ENCODE results near the gene PHF3.

The PHF3 gene

DNA sequence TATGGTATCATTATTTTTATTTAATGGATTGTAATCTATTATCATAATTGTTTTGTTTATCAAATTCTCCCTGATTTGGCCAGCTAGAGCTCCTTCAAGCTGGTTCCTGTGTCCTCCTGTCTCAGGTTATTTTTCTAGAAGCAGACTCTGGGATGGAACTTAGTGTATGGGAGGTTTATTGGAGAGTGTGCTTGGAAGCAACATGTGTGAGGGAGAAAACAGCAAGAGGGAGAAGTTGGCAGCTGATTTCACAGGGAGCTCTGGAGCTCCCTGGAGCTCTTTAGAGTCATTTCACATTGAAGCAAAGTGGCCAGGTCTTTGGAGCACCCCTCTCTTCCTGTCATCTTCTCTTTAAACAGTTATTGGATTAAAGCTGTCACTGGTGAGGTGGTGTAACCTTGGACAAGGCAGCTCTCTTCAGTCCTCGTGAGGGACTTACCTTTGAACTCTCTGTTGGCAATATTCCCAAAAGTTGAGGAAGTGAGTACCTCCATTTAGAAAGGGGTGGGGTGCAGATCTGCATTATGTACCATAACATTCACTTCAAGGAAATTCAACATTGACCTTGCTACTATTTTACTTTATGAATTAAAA lies 103.6 kb downstream of the PHF3 start:
- no peaks in the 10 kb centered on the region for H3F3A ChIP-seq (ENCODE audit: control insufficient read depth, insufficient read depth)
- H4K20me1 ChIP-seq (ENCODE audit: control insufficient read depth, insufficient read depth, low read depth, low read length), result no peaks in the 10 kb centered on the region
- no peak overlapping the region for H3K4me3 ChIP-seq (ENCODE audit: low read length)
- no peak overlapping the region for H3K4me2 ChIP-seq (ENCODE audit: low read length)
- no peaks in the 10 kb centered on the region for H3K4me1 ChIP-seq (ENCODE audit: control insufficient read depth, low read length)
- no peaks in the 10 kb centered on the region for H3K36me3 ChIP-seq (ENCODE audit: control insufficient read depth, low read length)
- no peaks in the 10 kb centered on the region for H3K27me3 ChIP-seq (ENCODE audit: control insufficient read depth, low read length)
- H3K9me2 ChIP-seq (replicated peaks; ENCODE audit: control insufficient read depth, low read length), result no peaks in the 10 kb centered on the region
- TF ChIP-seq EZH2phosphoT487 (IDR thresholded peaks at IDR 0.05; ENCODE audit: borderline replicate concordance, low read length), result no peak
- TF ChIP-seq, protein P1, sequence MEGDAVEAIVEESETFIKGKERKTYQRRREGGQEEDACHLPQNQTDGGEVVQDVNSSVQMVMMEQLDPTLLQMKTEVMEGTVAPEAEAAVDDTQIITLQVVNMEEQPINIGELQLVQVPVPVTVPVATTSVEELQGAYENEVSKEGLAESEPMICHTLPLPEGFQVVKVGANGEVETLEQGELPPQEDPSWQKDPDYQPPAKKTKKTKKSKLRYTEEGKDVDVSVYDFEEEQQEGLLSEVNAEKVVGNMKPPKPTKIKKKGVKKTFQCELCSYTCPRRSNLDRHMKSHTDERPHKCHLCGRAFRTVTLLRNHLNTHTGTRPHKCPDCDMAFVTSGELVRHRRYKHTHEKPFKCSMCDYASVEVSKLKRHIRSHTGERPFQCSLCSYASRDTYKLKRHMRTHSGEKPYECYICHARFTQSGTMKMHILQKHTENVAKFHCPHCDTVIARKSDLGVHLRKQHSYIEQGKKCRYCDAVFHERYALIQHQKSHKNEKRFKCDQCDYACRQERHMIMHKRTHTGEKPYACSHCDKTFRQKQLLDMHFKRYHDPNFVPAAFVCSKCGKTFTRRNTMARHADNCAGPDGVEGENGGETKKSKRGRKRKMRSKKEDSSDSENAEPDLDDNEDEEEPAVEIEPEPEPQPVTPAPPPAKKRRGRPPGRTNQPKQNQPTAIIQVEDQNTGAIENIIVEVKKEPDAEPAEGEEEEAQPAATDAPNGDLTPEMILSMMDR (IDR thresholded peaks at IDR 0.05; ENCODE audit: low read depth, low read length, poor library complexity, severe bottlenecking), result no peak
- H3K27ac ChIP-seq (ENCODE audit: low read depth, low read length), result no peak overlapping the region
- H3K79me2 ChIP-seq (ENCODE audit: control insufficient read depth, low read length), result no peaks in the 10 kb centered on the region
- peaks cover 12% of the 10 kb centered on the region; the same call in 1 of the 2 replicates for H3K9me3 ChIP-seq (ENCODE audit: control insufficient read depth, insufficient read depth, low read length)

DNA sequence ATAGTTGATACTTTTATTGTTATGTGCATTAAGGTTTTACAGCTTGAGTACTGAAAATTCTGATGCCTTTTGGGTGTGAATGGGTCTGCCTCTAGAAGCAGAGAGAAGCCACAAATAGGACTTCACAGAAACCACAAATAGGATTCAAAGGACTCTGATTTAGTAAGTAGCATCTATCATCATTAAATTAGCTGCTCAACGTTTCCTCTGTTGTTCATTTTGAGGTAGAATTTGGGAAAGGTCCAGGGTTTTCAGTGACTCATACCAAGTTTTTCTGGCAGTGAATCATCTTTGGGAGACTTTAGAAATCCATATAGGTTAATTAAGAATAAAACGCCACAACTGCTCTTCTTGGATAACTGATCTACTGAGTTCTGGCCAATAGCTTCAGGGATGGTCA lies 105.1 kb downstream of the PHF3 start:
- Histone ChIP-seq H3K27me3 (ENCODE audit: control insufficient read depth, low read length) (no peaks in the 10 kb centered on the region), H3F3A (ENCODE audit: control insufficient read depth, insufficient read depth) (no peaks in the 10 kb centered on the region), H3K36me3 (ENCODE audit: control insufficient read depth, low read length) (no peaks in the 10 kb centered on the region), H3K4me2 (ENCODE audit: low read length) (no peak overlapping the region), H3K27ac (ENCODE audit: low read depth, low read length) (no peak overlapping the region), H3K9me3 (ENCODE audit: control insufficient read depth, insufficient read depth, low read length) (peaks cover 9% of the 10 kb centered on the region; the same call in 1 of the 2 replicates), H4K20me1 (ENCODE audit: control insufficient read depth, insufficient read depth, low read depth, low read length) (no peaks in the 10 kb centered on the region), H3K4me3 (ENCODE audit: low read length) (no peak overlapping the region), H3K79me2 (ENCODE audit: control insufficient read depth, low read length) (no peaks in the 10 kb centered on the region), H3K9me2 (replicated peaks; ENCODE audit: control insufficient read depth, low read length) (no peaks in the 10 kb centered on the region), H3K4me1 (ENCODE audit: control insufficient read depth, low read length) (no peaks in the 10 kb centered on the region)
- TF ChIP-seq, protein P1 (IDR thresholded peaks at IDR 0.05; ENCODE audit: low read depth, low read length, poor library complexity, severe bottlenecking), result no peak
- no peak for TF ChIP-seq EZH2phosphoT487 (IDR thresholded peaks at IDR 0.05; ENCODE audit: borderline replicate concordance, low read length)

DNA sequence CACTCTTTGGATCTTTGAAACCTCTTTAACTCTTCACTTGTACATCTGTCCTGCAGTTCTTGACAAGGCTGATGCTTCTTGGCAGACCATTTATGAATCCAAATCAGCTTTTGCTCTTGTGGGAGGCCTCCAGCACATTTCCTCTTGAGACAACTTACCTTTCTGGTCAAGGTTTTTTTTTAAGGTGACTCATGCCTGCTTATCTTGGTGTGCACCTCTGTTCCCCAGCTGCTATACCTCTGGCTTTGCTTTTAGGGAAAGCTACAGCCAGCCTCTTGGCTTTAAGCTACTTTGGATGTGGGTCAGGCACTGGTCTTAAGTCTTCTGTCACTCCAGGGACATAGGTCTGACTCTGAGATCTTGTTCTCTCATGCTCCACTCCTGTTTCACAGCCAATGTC lies 106.5 kb downstream of the PHF3 start:
- Histone ChIP-seq H3K27me3 (ENCODE audit: control insufficient read depth, low read length) (no peaks in the 10 kb centered on the region), H3K9me3 (ENCODE audit: control insufficient read depth, insufficient read depth, low read length) (peaks cover 9% of the 10 kb centered on the region; the same call in 1 of the 2 replicates), H3K4me3 (ENCODE audit: low read length) (no peak overlapping the region), H4K20me1 (ENCODE audit: control insufficient read depth, insufficient read depth, low read depth, low read length) (no peaks in the 10 kb centered on the region), H3K27ac (ENCODE audit: low read depth, low read length) (no peak overlapping the region), H3K4me1 (ENCODE audit: control insufficient read depth, low read length) (no peaks in the 10 kb centered on the region), H3F3A (ENCODE audit: control insufficient read depth, insufficient read depth) (no peaks in the 10 kb centered on the region), H3K9me2 (replicated peaks; ENCODE audit: control insufficient read depth, low read length) (no peaks in the 10 kb centered on the region), H3K79me2 (ENCODE audit: control insufficient read depth, low read length) (no peaks in the 10 kb centered on the region), H3K4me2 (ENCODE audit: low read length) (no peak overlapping the region), H3K36me3 (ENCODE audit: control insufficient read depth, low read length) (no peaks in the 10 kb centered on the region)
- TF ChIP-seq, protein P1 (IDR thresholded peaks at IDR 0.05; ENCODE audit: low read depth, low read length, poor library complexity, severe bottlenecking), result no peak
- no peak for TF ChIP-seq EZH2phosphoT487 (IDR thresholded peaks at IDR 0.05; ENCODE audit: borderline replicate concordance, low read length)

Measured in DOHH2 (cell line).